NCI-H2107 treated with DMSO at 0.1 percent for 48 hours (cell line): ENCODE data around the gene CFLAR.
"Not testable (repeated sequence)": the region's sequence is repeated elsewhere in the genome, so short reads cannot be mapped to it uniquely, and the experiment has no call there.

ENCODE experiments used
- DNase-seq: peaks from one replicate; lab custom pipeline; 2025; ENCODE audit not compliant: unreplicated experiment; lab: John Stamatoyannopoulos, UW

The CFLAR gene

GRCh38 chr2:201174687-201175086 is 58.7 kb downstream of the CFLAR start:
- no peak for DNase-seq

- peak; percentile 18 for DNase-seq
Measured at GRCh38 chr2:201176081-201176481, 60.1 kb downstream of the CFLAR start.

DNA sequence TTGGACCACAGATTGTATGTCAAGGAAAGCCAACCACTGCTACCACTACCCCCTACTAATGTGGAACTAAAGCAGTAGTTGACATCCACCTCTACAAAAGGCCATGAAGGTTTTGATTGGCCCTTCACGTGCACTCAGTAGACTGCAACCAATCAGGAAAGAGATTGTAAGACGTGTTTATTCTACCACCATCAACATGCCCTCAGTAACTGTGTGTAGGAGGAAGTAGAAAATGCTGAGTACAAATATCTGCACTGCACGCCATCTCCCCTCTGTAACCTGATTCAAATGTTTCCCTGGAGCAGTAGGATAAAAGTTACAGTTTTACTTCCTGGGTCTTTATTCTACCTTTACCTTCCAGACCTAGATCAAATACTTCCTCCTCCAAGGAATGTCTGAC is 64.0 kb downstream of the CFLAR start:
- no peak for DNase-seq

DNA sequence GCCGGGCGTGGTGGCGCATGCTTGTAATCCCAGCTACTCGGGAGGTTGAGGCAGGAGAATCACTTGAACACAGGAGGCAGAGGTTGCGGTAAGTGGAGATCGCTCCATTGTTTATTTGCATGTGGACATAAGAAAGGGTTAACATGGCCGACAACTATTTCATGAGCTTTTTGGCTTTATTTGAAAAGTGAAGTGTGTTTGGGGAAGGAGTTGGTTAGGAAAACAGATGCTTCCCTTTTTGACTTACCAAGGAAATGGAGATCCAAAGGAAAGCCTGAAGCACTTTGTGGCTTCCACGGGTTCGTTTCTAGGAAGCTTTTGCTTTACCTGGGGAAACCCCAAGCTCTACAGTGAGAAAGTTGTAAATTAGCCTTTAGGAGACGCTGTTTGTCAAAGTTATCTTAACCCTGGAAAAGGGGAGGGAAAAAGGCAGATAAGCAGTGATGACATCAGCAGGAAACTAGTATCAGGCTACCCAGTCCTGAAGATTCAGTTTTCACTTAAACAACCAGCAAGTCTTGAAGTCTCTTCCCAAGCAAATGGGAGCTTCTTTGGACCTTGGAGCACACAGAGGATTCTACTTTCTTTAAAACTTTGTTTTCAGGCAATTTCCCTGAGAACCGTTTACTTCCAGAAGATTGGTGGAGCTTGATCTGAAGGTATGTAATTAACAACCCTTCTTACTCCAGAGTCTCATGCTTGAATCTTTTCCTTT is 66.8 kb downstream of the CFLAR start, which contains the start of gene CASP10:
TSS of gene CASP10 (plus strand) at position 492 of the 715 bp plus-strand sequence. CDS start 2,637 bp downstream, outside the sequence.
- no peak for DNase-seq

- no peak for DNase-seq
Measured at GRCh38 chr2:201183365-201183727, 67.4 kb downstream of the CFLAR start.

GRCh38 chr2:201183835-201184234 is 67.9 kb downstream of the CFLAR start:
- not testable (repeated sequence) for DNase-seq

DNA sequence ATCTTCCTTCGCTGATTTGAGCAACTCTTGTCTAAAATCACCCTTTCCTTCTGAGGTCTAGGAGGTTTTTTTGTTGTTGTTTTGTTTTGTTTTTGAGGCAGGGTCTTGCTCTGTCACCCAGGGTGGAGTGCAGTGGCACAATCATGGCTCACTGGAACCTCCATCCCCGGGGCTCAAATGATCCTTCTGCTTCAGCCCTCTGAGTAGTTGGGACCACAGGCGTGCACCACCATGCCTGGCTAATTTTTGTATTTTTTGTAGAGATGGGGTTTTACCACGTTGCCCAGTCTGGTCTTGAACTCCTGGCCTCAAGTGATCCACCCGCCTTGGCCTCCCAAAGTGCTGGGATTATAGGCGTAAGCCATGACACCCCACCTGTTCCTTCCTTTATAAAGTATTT is 68.3 kb downstream of the CFLAR start:
- not testable (repeated sequence) for DNase-seq

DNA sequence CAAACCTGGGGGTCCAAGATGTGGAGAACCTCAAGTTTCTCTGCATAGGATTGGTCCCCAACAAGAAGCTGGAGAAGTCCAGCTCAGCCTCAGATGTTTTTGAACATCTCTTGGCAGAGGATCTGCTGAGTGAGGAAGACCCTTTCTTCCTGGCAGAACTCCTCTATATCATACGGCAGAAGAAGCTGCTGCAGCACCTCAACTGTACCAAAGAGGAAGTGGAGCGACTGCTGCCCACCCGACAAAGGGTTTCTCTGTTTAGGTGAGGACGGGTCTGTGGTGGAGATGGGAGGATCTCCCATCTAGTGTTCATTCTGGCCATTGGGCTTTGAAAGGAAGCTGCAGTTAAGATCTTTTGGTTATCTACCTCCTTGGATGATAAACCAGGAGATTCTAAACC is 69.9 kb downstream of the CFLAR start:
- DNase-seq: no peak

DNA sequence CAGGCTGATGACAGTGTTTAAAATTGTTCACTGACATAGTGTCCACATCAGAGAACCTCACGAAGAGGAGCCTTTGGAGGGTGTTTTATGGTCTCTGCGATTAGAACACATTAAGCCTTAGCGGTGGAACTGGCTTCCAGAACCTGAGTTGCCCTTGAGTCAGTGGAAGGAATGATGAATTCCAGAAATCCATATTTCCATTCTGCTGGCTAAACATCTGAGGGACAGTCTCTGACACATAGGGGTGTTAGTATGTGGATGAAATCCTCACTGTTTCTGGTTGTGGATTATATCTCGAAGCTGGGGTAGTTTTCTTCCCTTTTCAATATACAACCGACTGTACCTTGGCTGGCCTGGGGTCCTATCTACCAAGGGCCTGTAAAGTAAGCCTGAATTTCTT is 71.0 kb downstream of the CFLAR start:
- DNase-seq: no peak

DNA sequence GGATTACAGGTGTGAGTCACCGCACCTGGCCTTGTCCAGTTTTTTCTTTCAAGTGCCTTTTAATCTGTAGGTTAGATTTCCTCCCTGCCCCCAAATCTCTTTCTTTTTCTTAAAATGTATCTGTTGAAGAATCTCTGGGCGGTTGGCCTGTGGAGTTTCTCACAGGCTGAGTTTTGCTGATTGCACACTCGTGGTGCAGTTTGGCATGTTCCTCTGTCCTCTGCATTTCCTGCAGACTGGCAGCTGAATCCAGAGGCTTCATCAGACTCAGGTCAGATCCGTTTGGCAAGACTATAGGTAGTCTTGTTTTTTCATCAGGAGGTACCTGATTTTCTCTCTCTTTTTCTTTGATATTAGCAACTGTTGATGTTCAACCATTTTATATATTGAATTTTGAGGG is 72.5 kb downstream of the CFLAR start:
- DNase-seq: no peak

GRCh38 chr2:201191132-201191875 is 75.3 kb downstream of the CFLAR start:
- DNase-seq: no peak

- DNase-seq: no peak
Measured at GRCh38 chr2:201194097-201194496, 78.1 kb downstream of the CFLAR start.

DNA sequence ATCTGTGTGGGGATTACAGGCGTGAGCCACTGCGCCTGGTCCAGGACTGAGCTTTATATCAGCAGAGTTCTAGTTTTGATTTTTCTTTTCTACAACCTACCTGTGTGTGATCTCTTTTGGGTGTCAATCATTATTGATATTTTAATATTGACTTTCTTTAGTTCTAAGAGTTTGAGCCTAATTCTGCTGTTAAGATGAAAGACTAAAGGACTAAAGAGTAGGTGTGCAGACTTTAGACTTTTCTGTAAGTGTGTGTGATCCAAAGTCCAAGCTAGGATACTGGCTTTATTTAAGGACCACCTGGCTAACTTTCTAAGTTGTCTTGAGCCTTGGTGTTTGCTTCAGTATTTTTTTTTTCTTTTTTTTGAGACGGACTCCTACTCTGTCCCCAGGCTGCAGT is 79.4 kb downstream of the CFLAR start:
- DNase-seq: no peak

DNA sequence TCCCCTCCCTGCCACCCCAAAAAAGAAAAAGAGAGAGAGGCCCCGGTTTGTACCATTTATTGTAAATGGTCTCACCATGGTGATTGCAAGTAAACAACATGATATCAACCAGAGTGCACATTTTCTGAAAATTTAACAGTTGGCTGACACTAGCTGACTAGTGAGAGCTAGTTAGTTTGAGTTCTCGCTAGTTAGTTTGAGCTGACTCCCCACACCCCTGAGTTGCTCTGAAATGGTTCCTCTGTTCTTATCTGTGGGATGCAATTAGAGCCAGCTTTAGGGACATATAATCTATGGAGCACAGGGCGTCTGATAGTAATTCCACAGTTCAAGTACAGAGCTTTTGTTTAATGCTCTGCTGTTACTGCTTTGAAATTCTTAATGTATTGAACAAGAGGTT is 80.0 kb downstream of the CFLAR start:
- DNase-seq: no peak

GRCh38 chr2:201196803-201197202 is 80.8 kb downstream of the CFLAR start:
- no peak for DNase-seq

DNA sequence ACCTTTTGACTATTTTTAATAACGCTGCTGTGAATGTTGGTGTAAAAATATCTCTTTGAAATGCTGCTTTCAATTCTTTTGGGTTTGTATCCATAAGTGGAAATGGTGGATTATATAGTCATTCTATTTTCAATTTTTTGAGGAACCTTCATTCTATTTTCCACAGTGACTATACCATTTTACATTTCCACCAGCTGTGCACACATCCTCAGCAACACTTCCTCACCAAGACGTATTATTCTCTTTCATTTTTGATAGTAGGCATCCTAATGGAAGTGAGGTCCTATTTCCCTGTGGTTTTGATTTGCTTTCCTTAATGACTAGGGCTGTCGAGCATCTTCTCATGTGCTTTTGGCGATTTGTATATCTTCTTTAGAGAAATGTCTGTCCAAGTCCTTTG is 81.8 kb downstream of the CFLAR start:
- DNase-seq: no peak

DNA sequence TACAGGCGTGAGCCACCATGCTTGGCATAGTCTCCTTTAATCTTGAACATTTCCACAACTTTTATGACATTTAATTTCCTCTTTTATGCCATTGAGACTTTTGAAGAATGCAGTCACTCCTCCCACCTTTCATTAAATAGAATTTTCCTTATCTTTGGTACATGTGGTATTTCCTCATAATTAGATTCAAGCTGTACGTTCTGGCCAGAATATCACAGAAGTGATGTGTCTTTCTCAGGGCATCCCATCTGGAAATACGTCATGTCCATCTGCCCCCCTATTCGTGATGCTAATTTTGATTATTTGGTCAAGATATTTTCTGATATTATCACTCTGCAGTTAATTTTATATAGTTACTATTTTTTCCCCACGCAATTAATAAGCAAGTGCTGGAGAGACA is 83.9 kb downstream of the CFLAR start:
- DNase-seq: no peak

- DNase-seq: no peak
Measured at GRCh38 chr2:201200345-201200744, 84.4 kb downstream of the CFLAR start.

DNA sequence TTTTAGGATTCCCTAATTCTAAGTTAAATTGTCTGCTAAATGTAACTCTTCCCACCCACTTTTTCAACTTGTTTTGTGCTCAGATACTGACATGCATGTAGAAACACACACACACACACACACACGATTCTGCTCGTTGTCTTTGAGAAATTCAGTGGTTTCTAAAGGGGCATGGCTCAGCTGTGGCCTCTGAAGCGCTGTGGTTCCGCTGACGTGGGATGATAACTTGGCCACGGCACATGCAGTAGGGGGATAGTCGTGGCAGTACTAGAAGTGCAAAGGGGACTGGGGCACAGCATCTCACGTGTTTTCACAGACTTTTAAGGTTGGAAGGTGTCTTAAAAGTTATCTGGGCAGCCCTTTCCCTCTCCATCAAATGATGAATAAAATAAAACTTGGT is 85.4 kb downstream of the CFLAR start:
- DNase-seq: no peak

GRCh38 chr2:201203916-201204654 is 88.1 kb downstream of the CFLAR start:
- no peak for DNase-seq

- no peak for DNase-seq
Measured at GRCh38 chr2:201204655-201205514, 88.9 kb downstream of the CFLAR start.
